Stimulated activated CD4-positive, alpha-beta T cell treated with anti-CD3 and anti-CD28 coated beads, Interleukin-4, amount 100 ng/mL, for 1 hour (primary cell): ENCODE results near the gene MRM3.
"Not testable (repeated sequence)": the region's sequence is repeated elsewhere in the genome, so short reads cannot be mapped to it uniquely, and the experiment has no call there.

Source experiments
- DNase-seq: peaks from one replicate; pipeline ENCODE4 v3.0.0-alpha.2; 2020

MRM3 gene, protein sequence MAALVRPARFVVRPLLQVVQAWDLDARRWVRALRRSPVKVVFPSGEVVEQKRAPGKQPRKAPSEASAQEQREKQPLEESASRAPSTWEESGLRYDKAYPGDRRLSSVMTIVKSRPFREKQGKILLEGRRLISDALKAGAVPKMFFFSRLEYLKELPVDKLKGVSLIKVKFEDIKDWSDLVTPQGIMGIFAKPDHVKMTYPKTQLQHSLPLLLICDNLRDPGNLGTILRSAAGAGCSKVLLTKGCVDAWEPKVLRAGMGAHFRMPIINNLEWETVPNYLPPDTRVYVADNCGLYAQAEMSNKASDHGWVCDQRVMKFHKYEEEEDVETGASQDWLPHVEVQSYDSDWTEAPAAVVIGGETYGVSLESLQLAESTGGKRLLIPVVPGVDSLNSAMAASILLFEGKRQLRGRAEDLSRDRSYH

GRCh38 chr17:781805-782731 lies at the start of gene MRM3, which contains the start of gene GLOD4:
MRM3 (plus strand) TSS chr17:782353; CDS start chr17:782379, 26 bp downstream.
GLOD4 (minus strand) TSS chr17:782280; CDS start chr17:782255, 25 bp downstream.
- peak; percentile 95 for DNase-seq

DNA sequence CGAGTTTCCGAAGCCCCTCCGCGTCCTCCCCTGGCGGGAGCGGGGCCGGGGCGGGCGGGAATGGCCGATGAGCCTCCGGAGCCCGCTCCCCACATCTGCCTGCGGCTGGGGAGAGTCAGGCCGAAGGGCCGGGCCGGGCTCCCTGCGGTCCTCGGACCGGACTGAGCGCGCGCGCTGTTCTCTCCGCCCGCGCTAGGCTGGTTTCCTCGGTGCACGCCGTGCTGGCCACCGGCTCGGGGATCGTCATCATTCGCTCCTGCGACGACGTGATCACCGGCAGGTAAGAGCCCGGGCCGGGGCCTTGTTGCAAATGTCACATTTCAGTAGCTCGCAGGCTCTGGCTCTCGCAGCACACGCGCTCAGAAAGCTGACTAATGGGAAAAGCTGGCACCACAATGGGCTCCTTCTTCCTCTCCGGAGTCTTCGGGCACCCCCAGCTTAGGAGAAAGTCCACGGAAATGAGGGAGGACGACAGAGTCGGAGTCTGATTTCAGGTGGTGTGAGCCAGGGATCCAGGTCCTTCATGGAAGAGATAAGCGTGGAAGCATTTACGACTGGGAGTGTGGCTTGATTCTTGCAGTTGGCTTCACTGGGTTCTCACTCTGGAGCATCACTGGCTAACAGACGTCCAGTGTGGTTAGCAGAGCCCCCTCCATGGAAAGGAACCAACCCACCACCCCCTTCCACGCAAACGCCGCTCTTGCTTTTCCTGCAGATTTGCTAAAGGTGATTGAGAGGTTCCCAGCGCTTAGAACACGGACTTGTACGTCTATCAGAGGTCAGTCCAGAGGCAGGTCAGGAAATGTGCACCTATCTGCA lies 49.0 kb upstream of the MRM3 start:
- DNase-seq: peak; percentile 39

GRCh38 chr17:733743-734142 lies 48.4 kb upstream of the MRM3 start:
- DNase-seq: no peak

DNA sequence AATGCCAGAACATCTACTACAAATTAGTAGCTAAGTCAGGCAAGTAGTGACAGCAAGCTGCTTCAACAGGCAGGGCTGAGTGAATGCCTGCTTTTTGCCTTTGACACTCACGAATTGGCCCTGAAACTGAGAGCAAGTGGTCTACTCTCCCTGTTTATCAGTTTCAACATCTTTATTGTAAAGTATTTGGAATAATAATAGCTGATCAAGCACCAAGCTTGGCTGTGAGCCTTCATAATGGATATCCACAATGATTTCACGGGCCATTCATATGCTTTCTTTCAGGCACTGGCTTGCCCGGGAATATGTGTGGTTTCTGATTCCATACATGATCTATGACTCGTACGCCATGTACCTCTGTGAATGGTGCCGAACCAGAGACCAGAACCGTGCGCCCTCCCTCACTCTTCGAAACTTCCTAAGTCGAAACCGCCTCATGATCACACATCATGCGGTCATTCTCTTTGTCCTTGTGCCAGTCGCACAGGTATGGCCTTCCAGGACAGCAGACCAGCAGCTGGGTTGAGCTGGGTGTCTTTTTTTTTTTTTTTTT lies 44.5 kb upstream of the MRM3 start:
- DNase-seq: no peak

- peak; percentile 9 for DNase-seq
Observed at GRCh38 chr17:740240-741017, 41.7 kb upstream of the MRM3 start.

DNA sequence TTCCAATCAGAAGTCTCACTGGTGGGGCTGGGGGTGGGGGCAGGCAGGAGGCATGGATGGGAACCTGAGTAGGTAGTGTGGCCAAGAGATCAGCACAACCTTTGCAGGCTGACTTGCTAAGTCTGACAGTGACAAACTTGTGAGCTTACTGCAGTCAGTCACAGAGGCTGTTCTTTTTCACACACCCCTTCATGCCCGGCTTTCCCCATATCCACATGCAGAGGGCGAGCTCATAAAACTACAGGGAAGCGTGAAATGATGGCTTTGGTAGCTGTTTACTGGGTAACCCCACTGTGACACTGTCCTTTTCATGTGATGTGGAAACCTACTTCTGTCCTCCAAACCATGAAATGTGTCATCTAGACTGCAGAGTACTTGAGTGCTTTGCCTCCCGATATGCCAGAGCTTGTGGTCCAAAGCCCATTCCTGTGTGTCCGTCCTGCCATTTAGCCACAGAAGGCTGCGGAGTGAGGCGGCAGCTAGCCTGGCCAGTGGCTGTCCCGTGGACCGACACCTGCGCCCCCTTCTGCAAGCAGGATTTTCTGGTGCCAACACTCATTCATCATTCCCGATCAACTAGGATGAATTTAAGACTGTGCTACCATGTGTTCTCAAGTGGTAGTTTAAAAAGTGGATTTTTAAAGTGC lies 39.9 kb upstream of the MRM3 start:
- no peak for DNase-seq

GRCh38 chr17:743139-743538 lies 39.0 kb upstream of the MRM3 start:
- no peak for DNase-seq

DNA sequence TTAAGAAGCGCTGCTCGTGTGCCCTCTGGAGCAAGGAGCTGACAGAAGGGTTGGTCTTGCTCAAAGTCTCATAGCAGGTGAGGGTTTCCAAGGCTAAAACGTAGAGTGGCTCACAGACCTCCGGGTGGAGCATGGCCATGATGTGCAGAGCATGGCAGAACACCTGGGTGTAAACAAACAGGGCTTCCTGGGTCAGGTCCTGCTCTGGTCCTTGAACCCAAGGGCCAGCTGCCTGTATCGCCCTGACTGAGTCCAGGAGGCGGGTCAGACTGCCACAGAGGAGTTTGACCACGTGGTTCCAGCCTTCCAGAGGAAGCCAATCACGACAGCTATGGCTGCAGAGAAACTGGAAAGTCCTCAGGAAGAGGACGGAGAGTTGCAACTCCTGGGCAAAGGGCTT lies 37.2 kb upstream of the MRM3 start:
- DNase-seq: no peak

DNA sequence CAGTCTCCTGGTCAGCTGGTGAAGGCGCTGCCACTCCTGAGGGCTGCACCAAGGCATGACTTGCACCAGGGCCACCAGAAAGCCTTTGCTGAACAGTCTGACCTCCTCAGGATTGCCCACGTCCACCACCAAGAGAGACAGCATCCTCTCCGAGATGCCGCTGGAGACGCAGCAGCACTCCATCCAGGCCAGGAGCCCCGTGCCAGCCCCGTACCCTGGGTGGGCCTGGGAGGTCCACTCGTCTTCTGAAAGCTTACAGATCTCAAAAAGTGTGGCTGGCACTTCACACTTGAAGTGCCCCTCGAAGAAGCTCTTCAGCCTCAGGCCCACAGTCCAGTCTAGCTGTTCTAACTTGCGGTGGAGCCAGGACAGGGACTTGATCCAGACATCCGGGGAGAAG lies 36.7 kb upstream of the MRM3 start:
- no peak for DNase-seq

DNA sequence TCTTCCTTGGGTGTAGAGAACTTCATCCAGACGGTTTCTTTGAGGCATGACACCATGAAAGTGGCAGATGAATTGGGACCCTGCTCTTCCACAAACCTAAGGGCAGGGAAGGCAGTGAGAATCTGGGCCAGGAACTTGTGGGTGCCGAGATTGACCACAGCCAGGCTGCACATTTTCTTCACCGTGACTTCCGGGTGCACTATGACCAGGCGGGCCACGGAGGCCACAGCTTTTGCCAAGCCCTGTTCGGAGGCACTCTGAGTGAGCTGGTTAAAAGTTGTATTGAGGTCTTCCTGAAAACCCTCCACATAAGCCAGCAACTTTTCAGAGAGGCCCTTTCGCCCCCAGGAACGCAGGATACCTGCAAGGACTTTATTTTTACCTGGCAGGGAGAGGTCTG lies 36.0 kb upstream of the MRM3 start:
- DNase-seq: no peak

DNA sequence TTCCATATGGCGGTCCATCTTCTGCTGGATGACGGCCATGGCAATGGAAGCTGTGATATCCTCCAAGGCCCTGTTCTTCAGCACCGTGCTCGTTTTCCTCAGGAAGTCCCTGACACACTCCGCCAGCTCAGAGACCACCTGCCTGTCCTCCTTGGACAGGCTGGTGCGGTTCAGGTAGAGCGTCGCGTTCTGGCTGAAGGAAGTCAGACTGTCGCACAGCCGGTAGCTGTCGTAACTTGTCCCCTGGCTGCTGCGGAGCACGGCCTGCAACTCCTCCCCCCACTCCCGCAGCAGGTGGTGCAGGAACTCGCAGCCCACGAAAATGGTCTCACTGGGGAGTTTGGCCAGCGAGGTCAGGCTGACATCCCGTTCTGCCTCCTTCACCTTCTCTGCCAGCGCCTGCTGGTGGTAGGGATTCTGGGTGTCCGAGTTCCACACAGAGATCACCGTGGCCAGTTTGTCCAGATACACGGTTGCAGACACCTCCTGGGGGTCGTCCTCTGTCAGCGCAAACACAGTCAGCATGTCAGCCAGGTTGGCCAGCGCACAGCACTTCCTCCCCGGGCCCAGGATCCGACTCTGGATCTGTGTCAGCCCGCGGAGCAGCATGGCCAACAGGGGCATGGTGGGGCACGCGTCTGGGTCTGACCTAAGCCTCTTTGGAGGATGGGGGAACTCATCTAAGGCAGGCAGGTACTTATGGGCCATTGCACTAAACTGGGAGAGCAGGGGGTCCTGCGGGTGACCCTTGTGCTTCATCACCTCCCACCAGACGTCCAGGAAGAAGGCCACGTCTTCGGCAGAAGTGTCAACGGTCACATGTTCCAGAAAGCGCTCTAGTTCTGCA lies 35.1 kb upstream of the MRM3 start:
- DNase-seq: no peak

DNA sequence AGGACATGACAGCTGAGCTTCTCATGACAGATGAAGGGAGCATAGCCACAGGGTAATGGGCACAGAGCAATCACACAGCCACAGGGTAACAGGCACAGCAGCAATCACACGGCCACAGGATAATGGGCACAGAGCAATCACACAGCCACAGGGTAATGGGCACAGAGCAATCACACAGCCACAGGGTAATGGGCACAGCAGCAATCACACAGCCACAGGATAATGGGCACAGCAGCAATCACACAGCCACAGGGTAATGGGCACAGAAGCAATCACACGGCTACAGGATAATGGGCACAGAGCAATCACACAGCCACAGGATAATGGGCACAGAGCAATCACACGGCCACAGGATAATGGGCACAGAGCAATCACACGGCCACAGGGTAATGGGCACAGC lies 33.5 kb upstream of the MRM3 start:
- not testable (repeated sequence) for DNase-seq

GRCh38 chr17:749359-749758 lies 32.8 kb upstream of the MRM3 start:
- DNase-seq: not testable (repeated sequence)

GRCh38 chr17:750431-751037 lies 31.6 kb upstream of the MRM3 start:
- DNase-seq: no peak

- peak; percentile 58 for DNase-seq
Observed at GRCh38 chr17:751269-752001, 30.7 kb upstream of the MRM3 start.

GRCh38 chr17:752002-752619 lies 30.0 kb upstream of the MRM3 start, which contains the start of gene GEMIN4:
GEMIN4 (minus strand) TSS chr17:752264; CDS start chr17:752142, 122 bp downstream.
- peak; percentile 99 for DNase-seq

GRCh38 chr17:752620-753219 lies 29.4 kb upstream of the MRM3 start:
- DNase-seq: no peak

DNA sequence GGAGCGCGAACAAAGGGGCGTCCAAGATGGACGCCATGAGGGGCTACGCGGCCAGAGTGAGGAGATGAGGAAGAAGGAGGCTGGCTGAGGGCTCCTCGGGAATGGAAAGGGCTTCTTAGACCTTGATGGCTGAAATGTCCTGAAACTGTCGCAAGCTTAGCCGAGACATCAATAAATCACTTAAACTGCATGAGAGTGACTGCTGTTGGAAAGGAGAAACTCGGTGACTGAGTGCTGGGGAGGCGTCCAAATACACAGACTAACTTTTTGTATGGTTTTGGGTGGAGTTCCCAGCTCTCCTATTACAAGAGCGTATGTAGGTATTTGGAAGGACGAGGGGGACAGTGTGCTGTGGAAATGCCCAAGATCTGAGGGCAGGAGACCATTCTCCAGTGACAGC lies 28.7 kb upstream of the MRM3 start:
- no peak for DNase-seq
